ENCODE data around the gene TNRC6C.

TNRC6C gene

GRCh38 chr17:77957857-77958715 is at the start of gene TNRC6C:
TNRC6C (plus strand) TSS chr17:77958703; CDS start chr17:78004207, 45,504 bp downstream.
- peak; percentile 100 for DNase-seq

- DNase-seq: no peak
Measured at GRCh38 chr17:77909236-77909635, 49.3 kb upstream of the TNRC6C start.

GRCh38 chr17:77909816-77910215 is 48.7 kb upstream of the TNRC6C start:
- no peak for DNase-seq

GRCh38 chr17:77914385-77915254 is 43.9 kb upstream of the TNRC6C start:
- DNase-seq: peak; percentile 32

- DNase-seq: no peak
Measured at GRCh38 chr17:77915594-77916021, 42.9 kb upstream of the TNRC6C start.

- no peak for DNase-seq
Measured at GRCh38 chr17:77916264-77916663, 42.2 kb upstream of the TNRC6C start.

GRCh38 chr17:77916703-77917481 is 41.6 kb upstream of the TNRC6C start:
- DNase-seq: peak; percentile 16

- DNase-seq: no peak
Measured at GRCh38 chr17:77919276-77919675, 39.2 kb upstream of the TNRC6C start.

- no peak for DNase-seq
Measured at GRCh38 chr17:77923135-77923534, 35.4 kb upstream of the TNRC6C start.

- no peak for DNase-seq
Measured at GRCh38 chr17:77923776-77924513, 34.6 kb upstream of the TNRC6C start.

- no peak for DNase-seq
Measured at GRCh38 chr17:77924757-77925336, 33.7 kb upstream of the TNRC6C start.

- DNase-seq: no peak
Measured at GRCh38 chr17:77925831-77926543, 32.5 kb upstream of the TNRC6C start.

GRCh38 chr17:77926981-77927380 is 31.5 kb upstream of the TNRC6C start:
- DNase-seq: no peak

GRCh38 chr17:77927777-77928518 is 30.6 kb upstream of the TNRC6C start:
- no peak for DNase-seq

- DNase-seq: no peak
Measured at GRCh38 chr17:77928519-77929179, 29.9 kb upstream of the TNRC6C start.

- DNase-seq: peak; percentile 14
Measured at GRCh38 chr17:77929180-77929564, 29.3 kb upstream of the TNRC6C start.

- no peak for DNase-seq
Measured at GRCh38 chr17:77929871-77930436, 28.5 kb upstream of the TNRC6C start.

- DNase-seq: no peak
Measured at GRCh38 chr17:77930780-77931768, 27.4 kb upstream of the TNRC6C start.

Data from CD4-positive, alpha-beta T cell treated with Interleukin-17A for 4 hours (primary cell).